Liver (tissue), 9 donors: Measurements from ENCODE around the gene ATP6V0A4. TPM values are rescaled to one million over a fixed set of nuclear protein-coding genes. Genes with fewer than 3 reads are reported as not detected.

Experiments
- DNase-seq: peaks from one replicate; pipeline ENCODE4 v3.0.0-alpha.2; 2017; ENCODE audit warnings: low spot score
- H3K27ac ChIP-seq, 2 donors: one replicate each; pipeline ENCODE4 v1.7.0; 2013; ENCODE audit warnings: inconsistent platforms in 2 of 2, low read length in 2 of 2, control low read depth in 1 of 2, low read depth in 1 of 2, mild to moderate bottlenecking in 1 of 2
- H3K27me3 ChIP-seq, 4 donors: one replicate each; pipeline versions ENCODE4 v1.6.1 to v1.7.0; 2013; ENCODE audit warnings: low read length in 3 of 4, inconsistent platforms in 1 of 4, mild to moderate bottlenecking in 1 of 4, moderate library complexity in 1 of 4; ENCODE audit not compliant: control insufficient read depth in 4 of 4, insufficient read depth in 4 of 4
- H3K36me3 ChIP-seq, 4 donors: one replicate each; pipeline versions ENCODE4 v1.6.1 to v1.7.0; 2013; ENCODE audit warnings: low read length in 3 of 4, mild to moderate bottlenecking in 3 of 4, low read depth in 1 of 4, moderate library complexity in 1 of 4; ENCODE audit not compliant: control insufficient read depth in 4 of 4, insufficient read depth in 3 of 4
- H3K4me1 ChIP-seq, 4 donors: one replicate each; pipeline versions ENCODE4 v1.6.1 to v1.7.0; 2013; ENCODE audit warnings: low read length in 3 of 4, mild to moderate bottlenecking in 3 of 4, moderate library complexity in 1 of 4; ENCODE audit not compliant: control insufficient read depth in 4 of 4, insufficient read depth in 4 of 4
- H3K4me3 ChIP-seq, 3 donors: one replicate each; pipeline versions ENCODE4 v1.6.1 to v1.7.0; 2013; ENCODE audit warnings: low read length in 3 of 3, control low read depth in 1 of 3, low read depth in 1 of 3, mild to moderate bottlenecking in 1 of 3
- H3K9ac ChIP-seq, 2 donors: one replicate each; pipeline ENCODE4 v1.7.0; 2013; ENCODE audit warnings: low read length in 2 of 2, mild to moderate bottlenecking in 2 of 2, moderate library complexity in 2 of 2, control low read depth in 1 of 2, low read depth in 1 of 2
- H3K9me3 ChIP-seq, 4 donors: one replicate each; pipeline versions ENCODE4 v1.6.1 to v1.7.0; 2013; ENCODE audit warnings: low read length in 3 of 4; ENCODE audit not compliant: control insufficient read depth in 4 of 4
- EGR1 ChIP-seq, 2 donors: IDR thresholded peaks; 2 replicates each; pipeline ENCODE4 v1.6.1; 2016 to 2018; ENCODE audit warnings: antibody characterized with exemption in 2 of 2, low read depth in 2 of 2
- FOXA1 ChIP-seq: IDR thresholded peaks from 2 replicates; pipeline ENCODE4 v1.6.1; 2016; ENCODE audit warnings: antibody characterized with exemption
- FOXA2 ChIP-seq: IDR thresholded peaks from 2 replicates; pipeline ENCODE4 v1.6.1; 2016; ENCODE audit warnings: antibody characterized with exemption
- GABPA ChIP-seq, 2 donors: IDR thresholded peaks in 1 of 2; conservative IDR thresholded peaks in 1 of 2; 2 replicates each; pipeline ENCODE4 v1.6.1; 2016; ENCODE audit warnings: antibody characterized with exemption in 2 of 2, mild to moderate bottlenecking in 1 of 2, moderate library complexity in 1 of 2
- JUND ChIP-seq, 2 donors: IDR thresholded peaks; 2 replicates each; pipeline ENCODE4 v1.6.1; 2016; ENCODE audit warnings: antibody characterized with exemption in 2 of 2
- NR2F2 ChIP-seq: IDR thresholded peaks from 2 replicates; pipeline ENCODE4 v1.6.1; 2016; ENCODE audit warnings: antibody characterized with exemption
- RAD21 ChIP-seq, 2 donors: IDR thresholded peaks; 2 replicates each; pipeline ENCODE4 v1.6.1; 2016; ENCODE audit warnings: antibody characterized with exemption in 2 of 2, mild to moderate bottlenecking in 2 of 2
- RXRA ChIP-seq, 2 donors: IDR thresholded peaks; 2 replicates each; pipeline ENCODE4 v1.6.1; 2017 to 2018; ENCODE audit warnings: antibody characterized with exemption in 2 of 2, mild to moderate bottlenecking in 1 of 2
- SP1 ChIP-seq: IDR thresholded peaks from 2 replicates; pipeline ENCODE4 v1.6.1; 2018; ENCODE audit warnings: antibody characterized with exemption, mild to moderate bottlenecking
- YY1 ChIP-seq: IDR thresholded peaks from 2 replicates; pipeline ENCODE4 v1.6.1; 2016; ENCODE audit warnings: antibody characterized with exemption, mild to moderate bottlenecking
- WGBS: extraction: QIAGEN DNeasy Blood & Tissue Kit; methylation state at CpG from one replicate; pipeline ENCODE4 v1.1.7; 2013; 5-methylcytosine and 5-hydroxymethylcytosine counted together
- polyA plus RNA-seq, 2 donors: library from polyadenylated mRNA; stranded (reverse) in 1 of 2; unstranded in 1 of 2; fragments of 200-250 nt in 1 of 2; fragments of >200 nt in 1 of 2; fragmentation: Nextera tagmentation in 1 of 2; extraction: Ambion mirVana in 1 of 2; gene quantifications; one replicate each; pipeline versions ENCODE4 v1.2.1 to v1.2.3, GENCODE V29; 2013 to 2015
- total RNA-seq, 2 donors: library from RNA; depleted of rRNA; stranded (reverse); fragments of >200 nt; gene quantifications; one replicate each; pipeline ENCODE4 v1.2.3, GENCODE V29; 2014
- TF ChIP-seq, protein P1 (sequence below): IDR thresholded peaks from 2 replicates; pipeline ENCODE4 v1.6.1; 2016; ENCODE audit warnings: antibody characterized with exemption, mild to moderate bottlenecking
- TF ChIP-seq, protein P2 (sequence below): IDR thresholded peaks from 2 replicates; pipeline ENCODE4 v1.6.1; 2016; ENCODE audit warnings: antibody characterized with exemption
- TF ChIP-seq, protein P3 (sequence below): IDR thresholded peaks from 2 replicates; pipeline ENCODE4 v1.6.1; 2016; ENCODE audit warnings: antibody characterized with exemption
- donor health status: healthy.
- donor health status: healthy.
- donor health status: healthy.
- donor health status: healthy.
- donor health status: healthy.

The ATP6V0A4 gene
- total and polyA plus RNA-seq, 4 donors: not detected

DNA sequence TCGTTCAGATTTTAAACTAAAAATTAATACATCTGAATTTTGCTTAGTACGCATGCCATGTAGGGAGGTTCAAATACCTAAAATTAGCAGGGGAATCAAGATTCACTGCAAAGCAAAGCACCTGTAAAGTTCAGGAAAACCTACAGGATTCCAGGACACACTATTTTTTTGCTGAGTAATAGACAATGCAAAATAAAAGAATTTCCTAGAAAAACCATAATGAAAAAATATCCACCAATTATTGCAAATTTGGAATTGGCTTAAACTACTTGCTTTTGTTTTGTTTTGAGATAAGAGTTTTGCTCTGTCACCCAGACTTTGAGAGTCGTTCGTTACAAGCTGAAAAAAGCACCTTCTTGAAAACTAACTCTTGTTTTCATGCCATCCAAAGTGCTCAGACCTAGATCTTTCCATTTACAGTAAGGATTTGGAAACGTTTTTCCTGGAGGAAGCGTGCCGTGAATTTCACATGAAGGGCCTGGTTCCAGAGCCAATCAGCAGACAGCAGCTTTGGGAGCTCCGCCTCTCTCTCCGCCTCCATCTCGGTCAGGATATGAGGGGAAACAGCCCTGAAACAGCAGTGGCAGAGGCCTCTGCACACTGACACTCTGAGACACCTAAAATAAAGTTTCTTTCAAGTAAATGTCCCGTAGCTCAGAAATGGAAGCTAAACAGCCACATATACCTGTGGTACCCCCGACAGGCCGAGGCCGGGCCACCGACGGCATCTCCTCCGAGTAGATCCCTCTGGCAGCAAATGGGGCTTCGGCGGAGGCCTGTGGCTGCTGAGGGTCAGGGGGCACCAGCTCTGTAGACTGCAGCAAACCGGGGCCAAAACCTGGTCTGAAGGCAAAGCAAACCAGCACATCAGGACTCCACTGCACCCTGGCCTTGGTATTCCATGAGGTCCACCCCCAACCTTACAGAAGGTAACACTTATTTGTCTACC, 45.9 kb upstream of the ATP6V0A4 start:
- H3K4me3 ChIP-seq: no peak overlapping the region
- H3K27me3 ChIP-seq: no peaks in the 10 kb centered on the region
- H3K4me1 ChIP-seq: no peaks in the 10 kb centered on the region
- H3K9me3 ChIP-seq: no peaks in the 10 kb centered on the region
- TF ChIP-seq SP1 (no peak), GABPA (IDR thresholded peaks at IDR 0.05 in 1 of 2, conservative IDR thresholded peaks at IDR 0.05 in 1 of 2) (no peak), EGR1 (IDR thresholded peaks at IDR 0.05; ENCODE audit: low read depth in 2 of 2) (no peak), FOXA2 (no peak)
- TF ChIP-seq, protein P1, sequence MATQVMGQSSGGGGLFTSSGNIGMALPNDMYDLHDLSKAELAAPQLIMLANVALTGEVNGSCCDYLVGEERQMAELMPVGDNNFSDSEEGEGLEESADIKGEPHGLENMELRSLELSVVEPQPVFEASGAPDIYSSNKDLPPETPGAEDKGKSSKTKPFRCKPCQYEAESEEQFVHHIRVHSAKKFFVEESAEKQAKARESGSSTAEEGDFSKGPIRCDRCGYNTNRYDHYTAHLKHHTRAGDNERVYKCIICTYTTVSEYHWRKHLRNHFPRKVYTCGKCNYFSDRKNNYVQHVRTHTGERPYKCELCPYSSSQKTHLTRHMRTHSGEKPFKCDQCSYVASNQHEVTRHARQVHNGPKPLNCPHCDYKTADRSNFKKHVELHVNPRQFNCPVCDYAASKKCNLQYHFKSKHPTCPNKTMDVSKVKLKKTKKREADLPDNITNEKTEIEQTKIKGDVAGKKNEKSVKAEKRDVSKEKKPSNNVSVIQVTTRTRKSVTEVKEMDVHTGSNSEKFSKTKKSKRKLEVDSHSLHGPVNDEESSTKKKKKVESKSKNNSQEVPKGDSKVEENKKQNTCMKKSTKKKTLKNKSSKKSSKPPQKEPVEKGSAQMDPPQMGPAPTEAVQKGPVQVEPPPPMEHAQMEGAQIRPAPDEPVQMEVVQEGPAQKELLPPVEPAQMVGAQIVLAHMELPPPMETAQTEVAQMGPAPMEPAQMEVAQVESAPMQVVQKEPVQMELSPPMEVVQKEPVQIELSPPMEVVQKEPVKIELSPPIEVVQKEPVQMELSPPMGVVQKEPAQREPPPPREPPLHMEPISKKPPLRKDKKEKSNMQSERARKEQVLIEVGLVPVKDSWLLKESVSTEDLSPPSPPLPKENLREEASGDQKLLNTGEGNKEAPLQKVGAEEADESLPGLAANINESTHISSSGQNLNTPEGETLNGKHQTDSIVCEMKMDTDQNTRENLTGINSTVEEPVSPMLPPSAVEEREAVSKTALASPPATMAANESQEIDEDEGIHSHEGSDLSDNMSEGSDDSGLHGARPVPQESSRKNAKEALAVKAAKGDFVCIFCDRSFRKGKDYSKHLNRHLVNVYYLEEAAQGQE: no peak
- no peak overlapping the region for H3K9ac ChIP-seq
- H3K27ac ChIP-seq: no peak overlapping the region
- WGBS: 93% methylated on average over 20 of the region's 20 CpGs
- H3K36me3 ChIP-seq: no peaks in the 10 kb centered on the region
- no peak for DNase-seq

DNA sequence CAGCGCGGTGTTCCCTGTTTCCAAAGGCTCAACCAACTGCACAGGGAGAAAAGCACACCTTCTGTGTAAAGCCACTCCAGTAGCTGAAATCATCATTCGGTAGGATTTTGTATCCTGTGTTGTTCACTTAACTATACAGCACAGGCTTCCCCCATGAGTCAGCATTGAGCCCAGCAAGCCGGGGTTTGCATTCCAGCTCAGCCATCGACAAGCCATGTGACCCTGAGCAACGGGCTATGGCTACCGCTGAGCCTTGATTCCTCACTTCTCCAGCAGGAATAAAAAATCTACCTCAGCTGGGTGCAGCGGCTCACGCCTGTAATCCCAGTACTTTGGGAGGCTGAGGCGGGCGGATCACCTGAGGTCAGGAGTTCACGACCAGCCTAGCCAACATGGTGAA, 44.1 kb upstream of the ATP6V0A4 start:
- H3K4me1 ChIP-seq: no peaks in the 10 kb centered on the region
- H3K27me3 ChIP-seq: no peaks in the 10 kb centered on the region
- no peaks in the 10 kb centered on the region for H3K9me3 ChIP-seq
- H3K36me3 ChIP-seq: no peaks in the 10 kb centered on the region
- H3K4me3 ChIP-seq: no peak overlapping the region
- no peak for TF ChIP-seq RXRA (IDR thresholded peaks at IDR 0.05)
- DNase-seq: no peak
- WGBS: 93% methylated on average over 12 of the region's 12 CpGs
- H3K27ac ChIP-seq: no peak overlapping the region
- no peak overlapping the region for H3K9ac ChIP-seq

DNA sequence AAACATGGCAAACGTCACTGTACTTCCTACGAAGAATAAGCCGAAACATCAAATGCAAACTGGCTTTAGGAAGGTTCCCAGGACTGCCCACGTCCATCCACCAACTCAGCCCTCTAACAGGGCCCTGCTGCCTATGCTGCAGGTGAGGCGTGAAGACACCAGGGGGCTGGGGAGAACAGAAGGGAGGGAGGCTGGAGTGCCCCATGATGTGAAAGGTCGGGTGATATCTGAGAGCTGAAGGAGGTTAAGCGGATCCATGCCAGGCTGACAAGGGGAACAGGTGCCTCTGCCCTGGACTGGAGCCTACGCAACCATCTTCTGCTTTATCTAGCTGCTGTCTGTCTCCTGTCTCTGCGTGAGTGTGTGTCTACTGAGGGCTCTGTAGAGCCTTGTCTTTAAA, 40.2 kb upstream of the ATP6V0A4 start:
- H3K9ac ChIP-seq: no peak overlapping the region
- no peak for DNase-seq
- no peaks in the 10 kb centered on the region for H3K9me3 ChIP-seq
- H3K27ac ChIP-seq: no peak overlapping the region
- no peaks in the 10 kb centered on the region for H3K4me1 ChIP-seq
- 91% methylated on average over 9 of the region's 9 CpGs for WGBS
- no peaks in the 10 kb centered on the region for H3K36me3 ChIP-seq
- H3K27me3 ChIP-seq: peaks cover 0 to 3% (median 0%) of the 10 kb centered on the region in 4 donors
- TF ChIP-seq FOXA1: no peak
- TF ChIP-seq JUND (IDR thresholded peaks at IDR 0.05): no peak
- TF ChIP-seq NR2F2: no peak
- TF ChIP-seq, protein P2, sequence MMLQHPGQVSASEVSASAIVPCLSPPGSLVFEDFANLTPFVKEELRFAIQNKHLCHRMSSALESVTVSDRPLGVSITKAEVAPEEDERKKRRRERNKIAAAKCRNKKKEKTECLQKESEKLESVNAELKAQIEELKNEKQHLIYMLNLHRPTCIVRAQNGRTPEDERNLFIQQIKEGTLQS: no peak
- no peak for TF ChIP-seq GABPA (IDR thresholded peaks at IDR 0.05 in 1 of 2, conservative IDR thresholded peaks at IDR 0.05 in 1 of 2)
- no peak for TF ChIP-seq SP1
- no peak for TF ChIP-seq RAD21 (IDR thresholded peaks at IDR 0.05)
- TF ChIP-seq YY1: no peak
- TF ChIP-seq, protein P3, sequence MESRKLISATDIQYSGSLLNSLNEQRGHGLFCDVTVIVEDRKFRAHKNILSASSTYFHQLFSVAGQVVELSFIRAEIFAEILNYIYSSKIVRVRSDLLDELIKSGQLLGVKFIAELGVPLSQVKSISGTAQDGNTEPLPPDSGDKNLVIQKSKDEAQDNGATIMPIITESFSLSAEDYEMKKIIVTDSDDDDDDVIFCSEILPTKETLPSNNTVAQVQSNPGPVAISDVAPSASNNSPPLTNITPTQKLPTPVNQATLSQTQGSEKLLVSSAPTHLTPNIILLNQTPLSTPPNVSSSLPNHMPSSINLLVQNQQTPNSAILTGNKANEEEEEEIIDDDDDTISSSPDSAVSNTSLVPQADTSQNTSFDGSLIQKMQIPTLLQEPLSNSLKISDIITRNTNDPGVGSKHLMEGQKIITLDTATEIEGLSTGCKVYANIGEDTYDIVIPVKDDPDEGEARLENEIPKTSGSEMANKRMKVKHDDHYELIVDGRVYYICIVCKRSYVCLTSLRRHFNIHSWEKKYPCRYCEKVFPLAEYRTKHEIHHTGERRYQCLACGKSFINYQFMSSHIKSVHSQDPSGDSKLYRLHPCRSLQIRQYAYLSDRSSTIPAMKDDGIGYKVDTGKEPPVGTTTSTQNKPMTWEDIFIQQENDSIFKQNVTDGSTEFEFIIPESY: no peak
- H3K4me3 ChIP-seq: no peak overlapping the region
